ENCODE measurements around the gene RPL18A. TPM values are rescaled to one million over a fixed set of nuclear protein-coding genes. Genes with fewer than 3 reads are reported as not detected.

The RPL18A gene
- total RNA-seq, 1 experiment from 2014 or later, result 2,837 TPM

DNA sequence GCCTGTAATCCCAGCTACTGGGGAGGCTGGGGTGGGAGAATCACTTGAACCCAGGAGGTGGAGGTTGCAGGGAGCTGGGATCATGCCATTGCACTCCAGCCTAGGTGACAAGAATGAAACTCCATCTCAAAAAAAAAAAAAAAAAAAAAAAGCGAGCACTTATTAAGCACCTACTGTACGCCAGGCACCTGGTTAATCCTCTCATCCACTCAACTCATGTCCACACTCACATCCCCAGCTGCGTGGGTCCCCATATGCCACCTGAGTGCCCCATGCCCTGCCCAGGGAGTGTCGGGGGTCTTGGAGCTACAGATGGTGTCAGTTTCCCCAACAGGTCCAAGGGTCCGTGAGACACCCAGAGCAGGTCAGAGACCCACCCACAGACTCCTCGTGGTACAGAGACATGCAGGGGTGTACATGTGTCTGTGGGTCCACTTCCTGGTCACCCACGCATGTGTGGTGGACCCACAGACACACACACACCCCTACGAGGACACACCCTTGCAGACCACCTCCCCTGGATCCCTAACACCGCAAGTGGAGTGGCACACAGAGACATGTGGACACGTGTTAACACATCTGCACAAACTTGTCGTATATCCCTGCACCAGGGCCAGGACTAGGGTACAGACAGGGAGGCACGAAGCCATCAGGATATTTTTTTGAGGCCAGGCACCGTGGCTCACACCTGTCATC is 41.9 kb upstream of the RPL18A start:
- no peak overlapping the region for H4K5ac ChIP-seq (ENCODE audit: insufficient read length, low read depth, low read length)

More for the DNA sequence above, 41.9 kb upstream of the RPL18A start:
- DNase-seq, result no peak
- no peak overlapping the region for H3K9ac ChIP-seq (ENCODE audit: extremely low read depth, insufficient read length, low read length)
- H2BK20ac ChIP-seq (ENCODE audit: low read depth, low read length, poor library complexity, severe bottlenecking), result no peak overlapping the region
- no peaks in the 10 kb centered on the region; the same call in 1 of the 2 replicates for H3K27me3 Mint-ChIP-seq (ENCODE audit: low read depth)
- H3K79me1 ChIP-seq (ENCODE audit: insufficient read depth, low read depth, low read length, poor library complexity, severe bottlenecking), result no peaks in the 10 kb centered on the region
- H3K4me1 ChIP-seq (ENCODE audit: insufficient read depth, low read length), result no peaks in the 10 kb centered on the region
- no peaks in the 10 kb centered on the region for H3K27me3 ChIP-seq (ENCODE audit: insufficient read depth, low read length)
- H3K14ac ChIP-seq (ENCODE audit: insufficient read depth, low read length), result no peak overlapping the region
- H2BK120ac ChIP-seq (ENCODE audit: low read depth, low read length, poor library complexity, severe bottlenecking), result no peak overlapping the region
- H2BK5ac ChIP-seq (ENCODE audit: insufficient read length, low read length), result no peak overlapping the region
- WGBS (ENCODE audit: extremely low coverage, insufficient read length, low lambda C conversion rate), result no CpG with 5 or more reads among the region's 13 CpGs
- TF ChIP-seq, protein P1, sequence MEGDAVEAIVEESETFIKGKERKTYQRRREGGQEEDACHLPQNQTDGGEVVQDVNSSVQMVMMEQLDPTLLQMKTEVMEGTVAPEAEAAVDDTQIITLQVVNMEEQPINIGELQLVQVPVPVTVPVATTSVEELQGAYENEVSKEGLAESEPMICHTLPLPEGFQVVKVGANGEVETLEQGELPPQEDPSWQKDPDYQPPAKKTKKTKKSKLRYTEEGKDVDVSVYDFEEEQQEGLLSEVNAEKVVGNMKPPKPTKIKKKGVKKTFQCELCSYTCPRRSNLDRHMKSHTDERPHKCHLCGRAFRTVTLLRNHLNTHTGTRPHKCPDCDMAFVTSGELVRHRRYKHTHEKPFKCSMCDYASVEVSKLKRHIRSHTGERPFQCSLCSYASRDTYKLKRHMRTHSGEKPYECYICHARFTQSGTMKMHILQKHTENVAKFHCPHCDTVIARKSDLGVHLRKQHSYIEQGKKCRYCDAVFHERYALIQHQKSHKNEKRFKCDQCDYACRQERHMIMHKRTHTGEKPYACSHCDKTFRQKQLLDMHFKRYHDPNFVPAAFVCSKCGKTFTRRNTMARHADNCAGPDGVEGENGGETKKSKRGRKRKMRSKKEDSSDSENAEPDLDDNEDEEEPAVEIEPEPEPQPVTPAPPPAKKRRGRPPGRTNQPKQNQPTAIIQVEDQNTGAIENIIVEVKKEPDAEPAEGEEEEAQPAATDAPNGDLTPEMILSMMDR (conservative IDR thresholded peaks at IDR 0.05), result no peak
- no peak overlapping the region for H3K4ac ChIP-seq (ENCODE audit: low read depth, low read length)
- no peak overlapping the region for H3K18ac ChIP-seq (ENCODE audit: insufficient read length, low read depth, low read length)
- no peak overlapping the region for H2AFZ ChIP-seq (ENCODE audit: low read length)
- H3K79me2 ChIP-seq (ENCODE audit: insufficient read depth, low read length), result no peaks in the 10 kb centered on the region
- no peak overlapping the region for H3T11ph ChIP-seq (ENCODE audit: low read length)
- H3K9me3 ChIP-seq (ENCODE audit: control insufficient read depth, low read depth, low read length), result no peaks in the 10 kb centered on the region
- no peak overlapping the region for H3K56ac ChIP-seq (ENCODE audit: insufficient read length, low read depth, low read length)
- no peak overlapping the region for H3K27ac ChIP-seq (ENCODE audit: insufficient read length, low read depth, low read length)
- no peak overlapping the region for H4K91ac ChIP-seq (ENCODE audit: insufficient read length, low read depth, low read length)
- H3K23ac ChIP-seq (ENCODE audit: insufficient read length, low read depth, low read length), result no peak overlapping the region
- H3K23me2 ChIP-seq (ENCODE audit: insufficient read length, low read depth, low read length, poor library complexity, severe bottlenecking), result no peaks in the 10 kb centered on the region
- no peak overlapping the region for H3K4me2 ChIP-seq (ENCODE audit: insufficient read depth, insufficient read length, low read length)
- no peaks in the 10 kb centered on the region for H3K4me1 Mint-ChIP-seq
- no peak overlapping the region for H2BK15ac ChIP-seq (ENCODE audit: low read depth, low read length)
- peak overlapping the region in 1 of 2 experiments; percentile 57; a peak in 2 of 5 replicates for H3K4me3 Mint-ChIP-seq
- no peaks in the 10 kb centered on the region for H4K20me1 ChIP-seq (ENCODE audit: control insufficient read depth, insufficient read depth, insufficient read length)
- no peak overlapping the region for H3K27ac Mint-ChIP-seq
- no peak overlapping the region for H2AK5ac ChIP-seq (ENCODE audit: insufficient read length, low read length)
- no peaks in the 10 kb centered on the region for H3K9me3 Mint-ChIP-seq
- H2BK12ac ChIP-seq (ENCODE audit: insufficient read length, low read depth, low read length), result no peak overlapping the region
- H4K8ac ChIP-seq (replicated peaks; ENCODE audit: insufficient read length, low read depth, low read length), result no peak overlapping the region
- no peaks in the 10 kb centered on the region for H3K36me3 Mint-ChIP-seq (ENCODE audit: insufficient read depth in 1 of 3, low read depth in 3 of 3)

Measured in H9 (cell line).